ENCODE data around the gene MB. TPM values are rescaled to one million over a fixed set of nuclear protein-coding genes. Genes with fewer than 3 reads are reported as not detected.

MB gene
- total RNA-seq, 4 donors from 2014 or later: 2.2 to 23.4 (median 9.6) TPM

GRCh38 chr22:35570686-35571194, 46.4 kb downstream of the MB start:
- intact Hi-C loops (cut with DNase I; ENCODE audit: low total_unique reads): no loop called here
- DNase-seq (ENCODE audit: low spot score in 2 of 2): no peak
- 93 to 95% methylated on average over 11 to 14 of the region's 14 CpGs for WGBS, 2 donors

GRCh38 chr22:35569916-35570315, 47.2 kb downstream of the MB start:
- 87 to 95% methylated on average over 6 to 13 of the region's 13 CpGs for WGBS, 2 donors
- DNase-seq (ENCODE audit: low spot score in 2 of 2): no peak
- intact Hi-C loops (cut with DNase I; ENCODE audit: low total_unique reads): no loop called here
- H3K4me3 ChIP-seq (ENCODE audit: low read depth, poor library complexity, severe bottlenecking): no peak overlapping the region
- TF ChIP-seq POLR2A (IDR thresholded peaks at IDR 0.05): no peak
- TF ChIP-seq, protein P1, sequence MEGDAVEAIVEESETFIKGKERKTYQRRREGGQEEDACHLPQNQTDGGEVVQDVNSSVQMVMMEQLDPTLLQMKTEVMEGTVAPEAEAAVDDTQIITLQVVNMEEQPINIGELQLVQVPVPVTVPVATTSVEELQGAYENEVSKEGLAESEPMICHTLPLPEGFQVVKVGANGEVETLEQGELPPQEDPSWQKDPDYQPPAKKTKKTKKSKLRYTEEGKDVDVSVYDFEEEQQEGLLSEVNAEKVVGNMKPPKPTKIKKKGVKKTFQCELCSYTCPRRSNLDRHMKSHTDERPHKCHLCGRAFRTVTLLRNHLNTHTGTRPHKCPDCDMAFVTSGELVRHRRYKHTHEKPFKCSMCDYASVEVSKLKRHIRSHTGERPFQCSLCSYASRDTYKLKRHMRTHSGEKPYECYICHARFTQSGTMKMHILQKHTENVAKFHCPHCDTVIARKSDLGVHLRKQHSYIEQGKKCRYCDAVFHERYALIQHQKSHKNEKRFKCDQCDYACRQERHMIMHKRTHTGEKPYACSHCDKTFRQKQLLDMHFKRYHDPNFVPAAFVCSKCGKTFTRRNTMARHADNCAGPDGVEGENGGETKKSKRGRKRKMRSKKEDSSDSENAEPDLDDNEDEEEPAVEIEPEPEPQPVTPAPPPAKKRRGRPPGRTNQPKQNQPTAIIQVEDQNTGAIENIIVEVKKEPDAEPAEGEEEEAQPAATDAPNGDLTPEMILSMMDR (IDR thresholded peaks at IDR 0.05): no peak

More at GRCh38 chr22:35570686-35571194, 46.4 kb downstream of the MB start:
- no peak overlapping the region for H3K4me3 ChIP-seq (ENCODE audit: low read depth, poor library complexity, severe bottlenecking)
- TF ChIP-seq, protein P1 (IDR thresholded peaks at IDR 0.05): no peak
- no peak for TF ChIP-seq POLR2A (IDR thresholded peaks at IDR 0.05)

DNA sequence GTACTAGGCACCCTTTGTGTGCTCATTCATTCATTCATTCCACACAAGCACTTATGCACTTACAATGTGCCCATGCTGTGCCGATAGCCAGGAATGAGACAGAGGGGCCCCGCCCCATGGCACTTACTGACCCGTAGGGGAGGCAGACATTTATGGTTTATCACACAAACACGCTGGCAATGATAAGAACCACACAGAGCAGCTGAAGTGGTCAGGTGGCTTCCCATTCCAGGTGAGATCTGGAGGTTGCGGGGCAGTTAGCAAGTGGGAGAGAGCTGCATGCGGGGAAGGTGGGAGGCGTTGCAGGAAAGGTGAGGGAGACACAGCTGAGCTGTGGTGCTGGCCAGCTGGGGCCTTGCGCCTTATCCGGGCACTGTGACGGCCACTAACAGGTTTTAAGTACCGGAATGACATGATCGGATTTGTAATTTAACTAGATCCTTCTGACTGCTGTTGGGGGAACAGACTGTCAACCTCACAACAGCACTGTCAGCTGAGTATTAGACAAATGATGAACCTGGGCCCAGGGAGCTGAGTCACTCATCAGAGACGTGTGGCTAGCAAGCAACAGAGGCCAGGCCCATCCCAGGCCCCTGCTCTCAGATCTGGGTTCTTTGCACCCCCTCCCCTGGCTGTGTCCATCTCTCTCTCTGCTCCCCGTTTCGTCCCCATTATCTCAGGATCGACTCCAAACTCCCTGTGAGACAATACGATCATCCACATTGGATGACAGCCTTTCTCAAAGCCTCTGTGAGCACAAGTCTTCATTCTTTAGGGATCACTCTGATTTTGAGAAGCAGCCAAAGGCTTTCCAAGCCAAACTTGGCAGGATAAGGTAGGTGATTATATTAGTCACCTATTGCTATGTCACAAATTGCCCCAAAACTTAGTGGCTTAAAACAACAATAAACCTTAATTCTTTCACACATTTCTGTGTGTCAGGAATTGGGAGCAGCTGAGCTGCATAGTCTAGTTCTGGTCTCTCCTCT, 48.1 kb downstream of the MB start:
- no peak for TF ChIP-seq POLR2A (IDR thresholded peaks at IDR 0.05)
- TF ChIP-seq, protein P1 (IDR thresholded peaks at IDR 0.05): no peak
- 60 to 65% methylated on average over 17 of the region's 17 CpGs for WGBS, 2 donors
- DNase-seq (ENCODE audit: low spot score in 2 of 2): peak in 1 of 2 donors; percentile 52
- intact Hi-C loops (cut with DNase I; ENCODE audit: low total_unique reads): no loop called here
- no peak overlapping the region for H3K4me3 ChIP-seq (ENCODE audit: low read depth, poor library complexity, severe bottlenecking)

- intact Hi-C loops (cut with DNase I; ENCODE audit: low total_unique reads): no loop called here
- 59 to 64% methylated on average over 20 to 23 of the region's 23 CpGs for WGBS, 2 donors
- no peak overlapping the region for H3K4me3 ChIP-seq (ENCODE audit: low read depth, poor library complexity, severe bottlenecking)
- no peak for DNase-seq (ENCODE audit: low spot score in 2 of 2)
- TF ChIP-seq, protein P1 (IDR thresholded peaks at IDR 0.05): no peak
- TF ChIP-seq POLR2A (IDR thresholded peaks at IDR 0.05): no peak
Measured at GRCh38 chr22:35567351-35568141, 49.6 kb downstream of the MB start.

DNA sequence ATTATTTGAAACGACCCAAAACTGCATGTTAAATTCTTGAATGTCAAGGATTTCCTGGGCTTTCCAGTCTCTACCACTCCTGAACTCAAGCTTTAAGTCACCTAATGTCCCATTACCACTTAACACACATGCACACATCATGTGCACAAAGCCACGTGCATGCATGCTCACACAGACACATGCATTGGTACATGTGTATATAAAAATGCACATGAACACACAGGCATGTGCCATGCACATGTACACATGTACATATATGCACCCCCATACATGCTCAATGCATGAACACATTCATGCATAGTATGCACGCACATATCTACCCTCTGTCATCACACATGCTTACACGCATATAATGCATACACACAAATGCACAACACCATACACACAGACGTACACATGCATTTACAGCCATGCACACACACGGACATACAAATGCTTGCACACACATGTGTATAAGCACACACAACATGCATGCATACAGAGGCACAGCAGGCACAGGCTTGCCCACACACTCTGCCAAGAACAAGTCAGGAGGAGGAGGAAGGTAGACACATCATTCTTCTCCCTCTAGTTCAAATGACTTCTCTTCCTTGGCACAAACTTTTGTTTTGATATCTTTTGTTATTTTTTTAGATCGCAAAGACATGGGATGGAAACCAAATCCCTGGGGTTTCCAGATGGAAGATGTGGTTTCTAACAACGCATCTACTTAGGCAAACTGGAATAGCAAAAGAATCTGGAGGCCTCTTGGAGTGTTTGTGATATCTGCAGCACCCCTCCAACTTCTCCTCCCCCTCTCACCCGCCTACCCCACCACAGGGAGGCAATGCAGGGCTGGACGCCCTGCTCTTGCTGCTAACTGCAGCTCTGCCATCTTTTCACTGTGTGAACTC, 51.9 kb downstream of the MB start:
- no peak for DNase-seq (ENCODE audit: low spot score in 2 of 2)
- WGBS, 2 donors: 60 to 62% methylated on average over 10 of the region's 10 CpGs
- TF ChIP-seq, protein P1 (IDR thresholded peaks at IDR 0.05): no peak
- no peak for TF ChIP-seq POLR2A (IDR thresholded peaks at IDR 0.05)
- no peak overlapping the region for H3K4me3 ChIP-seq (ENCODE audit: low read depth, poor library complexity, severe bottlenecking)
- intact Hi-C loops (cut with DNase I; ENCODE audit: low total_unique reads): no loop called here

Data from lower leg skin (tissue), 4 donors.